H9 (cell line): ENCODE measurements around the gene SLC1A4. TPM values are rescaled to one million over a fixed set of nuclear protein-coding genes. Genes with fewer than 3 reads are reported as not detected.
A peak's percentile ranks its signal among the peaks of the same experiment; 100 is the strongest.

Experiments used
- DNase-seq: peaks from one replicate; pipeline ENCODE4 v3.0.0-alpha.2; 2017
- H2AFZ ChIP-seq: one replicate; pipeline ENCODE4 v1.6.1; 2013; ENCODE audit warnings: mild to moderate bottlenecking, low read length, control low read depth, moderate library complexity
- H2AK5ac ChIP-seq: 2 replicates; pipeline ENCODE4 v1.6.1; 2013; ENCODE audit warnings: low read length, control low read depth, mixed read lengths; ENCODE audit not compliant: insufficient read length
- H2BK120ac ChIP-seq: one replicate; pipeline ENCODE4 v1.6.1; 2013; ENCODE audit warnings: low read depth, mild to moderate bottlenecking, low read length, control low read depth, inconsistent platforms; ENCODE audit not compliant: poor library complexity, severe bottlenecking
- H2BK12ac ChIP-seq: 2 replicates; pipeline ENCODE4 v1.6.1; 2013; ENCODE audit warnings: low read length, control low read depth, mixed read lengths, low read depth; ENCODE audit not compliant: insufficient read length
- H2BK15ac ChIP-seq: 2 replicates; pipeline ENCODE4 v1.6.1; 2013; ENCODE audit warnings: low read depth, low read length, control low read depth
- H2BK20ac ChIP-seq: one replicate; pipeline ENCODE4 v1.6.1; 2013; ENCODE audit warnings: low read depth, mild to moderate bottlenecking, low read length, control low read depth, inconsistent platforms; ENCODE audit not compliant: poor library complexity, severe bottlenecking
- H2BK5ac ChIP-seq: 2 replicates; pipeline ENCODE4 v1.6.1; 2013; ENCODE audit warnings: low read length, control low read depth, mixed read lengths; ENCODE audit not compliant: insufficient read length
- H3K14ac ChIP-seq: 2 replicates; pipeline ENCODE4 v1.6.1; 2013; ENCODE audit warnings: low read length, control low read depth; ENCODE audit not compliant: insufficient read depth
- H3K18ac ChIP-seq: 2 replicates; pipeline ENCODE4 v1.6.1; 2013; ENCODE audit warnings: low read depth, mild to moderate bottlenecking, mixed read lengths, low read length, control low read depth; ENCODE audit not compliant: insufficient read length
- H3K23ac ChIP-seq: 2 replicates; pipeline ENCODE4 v1.6.1; 2013; ENCODE audit warnings: low read length, control low read depth, mixed read lengths, low read depth; ENCODE audit not compliant: insufficient read length
- H3K23me2 ChIP-seq: 2 replicates; pipeline ENCODE4 v1.6.1; 2013; ENCODE audit warnings: low read depth, mild to moderate bottlenecking, mixed read lengths, low read length, control low read depth; ENCODE audit not compliant: insufficient read length, poor library complexity, severe bottlenecking
- H3K27ac ChIP-seq: 2 replicates; pipeline ENCODE4 v1.5.1; 2013; ENCODE audit warnings: low read length, control low read depth, mixed read lengths, low read depth; ENCODE audit not compliant: insufficient read length
- H3K27me3 ChIP-seq: 2 replicates; pipeline ENCODE4 v1.6.1; 2013; ENCODE audit warnings: low read length, control low read depth, inconsistent platforms; ENCODE audit not compliant: insufficient read depth
- H3K4ac ChIP-seq: 2 replicates; pipeline ENCODE4 v1.6.1; 2013; ENCODE audit warnings: low read depth, mild to moderate bottlenecking, control low read depth, inconsistent platforms, low read length, moderate library complexity
- H3K4me1 ChIP-seq: 2 replicates; pipeline ENCODE4 v1.6.1; 2013; ENCODE audit warnings: low read length, control low read depth, inconsistent platforms; ENCODE audit not compliant: insufficient read depth
- H3K4me2 ChIP-seq: 2 replicates; pipeline ENCODE4 v1.6.1; 2013; ENCODE audit warnings: low read length, control low read depth, mixed read lengths; ENCODE audit not compliant: insufficient read length, insufficient read depth
- H3K56ac ChIP-seq: 2 replicates; pipeline ENCODE4 v1.6.1; 2013; ENCODE audit warnings: low read depth, mild to moderate bottlenecking, mixed read lengths, low read length, control low read depth; ENCODE audit not compliant: insufficient read length
- H3K79me1 ChIP-seq: 2 replicates; pipeline ENCODE4 v1.6.1; 2013; ENCODE audit warnings: low read depth, mild to moderate bottlenecking, moderate library complexity, low read length, control low read depth, inconsistent platforms; ENCODE audit not compliant: insufficient read depth, poor library complexity, severe bottlenecking
- H3K79me2 ChIP-seq: 2 replicates; pipeline ENCODE4 v1.6.1; 2013; ENCODE audit warnings: low read length, control low read depth, inconsistent platforms; ENCODE audit not compliant: insufficient read depth
- H3K9ac ChIP-seq: 2 replicates; pipeline ENCODE4 v1.6.1; 2013; ENCODE audit warnings: low read length, control low read depth, mixed read lengths; ENCODE audit not compliant: insufficient read length; ENCODE audit errors: extremely low read depth
- H3K9me3 ChIP-seq: one replicate; pipeline ENCODE4 v1.6.1; 2013; ENCODE audit warnings: low read depth, low read length, inconsistent platforms; ENCODE audit not compliant: control insufficient read depth
- H3T11ph ChIP-seq: one replicate; pipeline ENCODE4 v1.6.1; 2013; ENCODE audit warnings: mild to moderate bottlenecking, low read length, control low read depth, inconsistent platforms
- H4K20me1 ChIP-seq: one replicate; pipeline ENCODE4 v1.6.1; 2013; ENCODE audit not compliant: control insufficient read depth, insufficient read length, insufficient read depth
- H4K5ac ChIP-seq: 2 replicates; pipeline ENCODE4 v1.6.1; 2013; ENCODE audit warnings: low read depth, mild to moderate bottlenecking, mixed read lengths, low read length, control low read depth; ENCODE audit not compliant: insufficient read length
- H4K8ac ChIP-seq: replicated peaks from 2 replicates; pipeline ENCODE4 v1.6.1; 2013; ENCODE audit warnings: low read length, control low read depth, mixed read lengths, low read depth; ENCODE audit not compliant: insufficient read length
- H4K91ac ChIP-seq: 2 replicates; pipeline ENCODE4 v1.6.1; 2013; ENCODE audit warnings: low read depth, mild to moderate bottlenecking, moderate library complexity, mixed read lengths, low read length, control low read depth; ENCODE audit not compliant: insufficient read length
- H3K27ac Mint-ChIP-seq, 3 experiments: 2 replicates in 2 of 3; 3 replicates in 1 of 3; pipeline ENCODE4 v1.8.0; 2020 to 2021; ENCODE audit warnings: mixed read lengths in 3 of 3, mild to moderate bottlenecking in 1 of 3, moderate library complexity in 1 of 3
- H3K27me3 Mint-ChIP-seq: 2 replicates; pipeline ENCODE4 v1.8.0; 2021; ENCODE audit warnings: low read depth, mild to moderate bottlenecking, moderate library complexity, mixed read lengths
- H3K36me3 Mint-ChIP-seq, 3 experiments: 2 replicates in 2 of 3; 3 replicates in 1 of 3; pipeline ENCODE4 v1.8.0; 2020 to 2021; ENCODE audit warnings: low read depth in 3 of 3, mixed read lengths in 3 of 3; ENCODE audit not compliant: insufficient read depth in 1 of 3
- H3K4me1 Mint-ChIP-seq, 2 experiments: 2 replicates each; pipeline ENCODE4 v1.8.0; 2020; ENCODE audit warnings: mixed read lengths in 2 of 2
- H3K4me3 Mint-ChIP-seq, 2 experiments: 2 replicates in 1 of 2; 3 replicates in 1 of 2; pipeline ENCODE4 v1.8.0; 2020 to 2021; ENCODE audit warnings: mild to moderate bottlenecking in 2 of 2, mixed read lengths in 2 of 2, moderate library complexity in 1 of 2
- H3K9me3 Mint-ChIP-seq, 2 experiments: 2 replicates in 1 of 2; 3 replicates in 1 of 2; pipeline ENCODE4 v1.8.0; 2020; ENCODE audit warnings: mild to moderate bottlenecking in 2 of 2, mixed read lengths in 2 of 2, moderate library complexity in 1 of 2
- CTCF ChIP-seq: fragments of 200-600 bp; sonication (generic); conservative IDR thresholded peaks from 3 replicates; pipeline ENCODE4 v1.8.0; 2021; ENCODE audit warnings: antibody characterized with exemption, mild to moderate bottlenecking
- WGBS: extraction: QIAGEN DNeasy Blood & Tissue Kit; methylation state at CpG from one replicate; pipeline ENCODE4 v1.1.7; 2013; ENCODE audit warnings: missing lambda C conversion rate, low lambda C conversion rate, mixed read lengths; ENCODE audit not compliant: insufficient read length; ENCODE audit errors: extremely low coverage; 5-methylcytosine and 5-hydroxymethylcytosine counted together
- total RNA-seq: library from RNA; stranded (reverse); gene quantifications from 2 replicates; pipeline ENCODE4 v1.2.1, GENCODE V29; 2021

The SLC1A4 gene
- total RNA-seq, 1 experiment from 2014 or later, result 1.9 TPM

GRCh38 chr2:65045651-65046050 lies 56.5 kb downstream of the SLC1A4 start:
- Histone ChIP-seq H3K4me2 (no peak overlapping the region), H2AFZ (no peak overlapping the region), H3K79me2 (no peaks in the 10 kb centered on the region), H3K9me3 (peaks cover 11% of the 10 kb centered on the region), H3K14ac (no peak overlapping the region), H3K23me2 (no peaks in the 10 kb centered on the region), H3K4ac (no peak overlapping the region), H3K23ac (no peak overlapping the region), H3T11ph (no peak overlapping the region), H4K20me1 (no peaks in the 10 kb centered on the region), H3K27ac (no peak overlapping the region), H2BK120ac (no peak overlapping the region), H4K91ac (no peak overlapping the region), H3K79me1 (no peaks in the 10 kb centered on the region), H4K5ac (no peak overlapping the region), H3K9ac (no peak overlapping the region), H3K27me3 (no peaks in the 10 kb centered on the region), H2BK5ac (no peak overlapping the region), H2BK15ac (no peak overlapping the region), H4K8ac (no peak overlapping the region), H3K4me1 (peaks cover 6% of the 10 kb centered on the region; the same call in 1 of the 2 replicates), H2AK5ac (no peak overlapping the region), H3K18ac (no peak overlapping the region), H3K56ac (no peak overlapping the region), H2BK12ac (no peak overlapping the region), H2BK20ac (no peak overlapping the region)
- Mint-ChIP-seq H3K36me3 (peaks cover 45 to 58% (median 46%) of the 10 kb centered on the region in 3 experiments), H3K4me1 (peaks cover 37 to 41% of the 10 kb centered on the region in 2 experiments), H3K4me3 (peak overlapping the region in 1 of 2 experiments; percentile 36; a peak in 1 of 5 replicates), H3K9me3 (peaks cover 22 to 25% of the 10 kb centered on the region in 2 experiments), H3K27ac (peak overlapping the region; percentile 79 to 96 (median 82); a peak in 4 of 7 replicates), H3K27me3 (peaks cover 3% of the 10 kb centered on the region)
- no peak for TF ChIP-seq CTCF
- WGBS, result no CpG with 5 or more reads among the region's 10 CpGs
- peak; percentile 82 for DNase-seq
